ENCODE measurements around the gene ANKS6.

- TF ChIP-seq CTCF (IDR thresholded peaks at IDR 0.05; ENCODE audit: low read depth, low read length) (no peak), POLR2A (IDR thresholded peaks at IDR 0.05; ENCODE audit: extremely low read depth, insufficient read length) (no peak)
Observed at GRCh38 chr9:98767915-98768314, 28.4 kb downstream of the ANKS6 start.
